GM19238 (cell line): ENCODE results near the gene PRR12.
A peak's percentile ranks its signal among the peaks of the same experiment; 100 is the strongest.

Source experiments
- DNase-seq: peaks from one replicate; pipeline ENCODE4 v3.0.0; 2011; ENCODE audit warnings: low spot score; ENCODE audit not compliant: insufficient read length

PRR12 gene

GRCh38 chr19:49592486-49593232, 1.7 kb downstream of the PRR12 start:
- DNase-seq = no peak

DNA sequence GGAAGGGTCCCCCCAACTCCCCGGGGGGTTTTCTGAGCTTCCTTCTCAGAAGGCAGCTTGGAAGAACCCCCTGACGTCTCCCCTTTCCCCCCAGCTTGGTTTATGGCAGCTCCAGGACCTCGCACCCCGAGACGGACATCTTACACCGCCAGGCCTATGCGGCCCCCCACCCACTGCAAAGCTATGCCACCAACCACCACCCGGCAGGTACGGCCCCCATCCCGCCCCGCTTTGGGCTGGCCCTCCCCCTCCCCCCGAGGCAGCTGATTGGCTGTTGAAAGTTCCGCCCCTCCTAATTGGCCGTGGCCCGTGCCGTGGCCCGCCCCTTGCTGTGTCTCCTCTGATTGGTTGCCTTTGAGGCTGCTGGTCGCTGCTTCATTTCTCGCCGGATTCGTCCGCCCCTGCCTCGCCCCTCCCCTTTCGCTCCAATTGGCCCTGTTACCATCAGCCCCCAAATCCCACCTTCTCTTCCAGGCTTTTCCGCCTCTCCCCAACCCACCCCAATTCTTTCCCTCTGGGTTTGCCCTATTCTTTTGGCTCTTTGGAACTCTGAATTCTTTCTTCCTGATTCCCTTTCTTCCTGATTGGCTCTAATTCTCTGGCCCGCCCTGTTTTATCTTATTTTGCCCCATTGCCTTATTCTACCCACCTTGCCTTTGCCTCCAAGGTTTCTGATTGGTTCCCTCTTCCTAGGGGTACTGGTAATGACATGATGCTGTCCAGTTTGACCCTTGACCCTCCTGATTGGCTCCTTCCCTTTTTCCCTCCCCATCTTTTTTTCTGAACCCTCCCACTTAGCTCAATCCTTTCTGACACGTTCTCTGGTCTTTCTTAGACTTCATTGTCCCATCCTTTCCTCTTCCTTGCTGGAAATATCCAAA, 2.5 kb downstream of the PRR12 start:
- DNase-seq = peak; percentile 100

DNA sequence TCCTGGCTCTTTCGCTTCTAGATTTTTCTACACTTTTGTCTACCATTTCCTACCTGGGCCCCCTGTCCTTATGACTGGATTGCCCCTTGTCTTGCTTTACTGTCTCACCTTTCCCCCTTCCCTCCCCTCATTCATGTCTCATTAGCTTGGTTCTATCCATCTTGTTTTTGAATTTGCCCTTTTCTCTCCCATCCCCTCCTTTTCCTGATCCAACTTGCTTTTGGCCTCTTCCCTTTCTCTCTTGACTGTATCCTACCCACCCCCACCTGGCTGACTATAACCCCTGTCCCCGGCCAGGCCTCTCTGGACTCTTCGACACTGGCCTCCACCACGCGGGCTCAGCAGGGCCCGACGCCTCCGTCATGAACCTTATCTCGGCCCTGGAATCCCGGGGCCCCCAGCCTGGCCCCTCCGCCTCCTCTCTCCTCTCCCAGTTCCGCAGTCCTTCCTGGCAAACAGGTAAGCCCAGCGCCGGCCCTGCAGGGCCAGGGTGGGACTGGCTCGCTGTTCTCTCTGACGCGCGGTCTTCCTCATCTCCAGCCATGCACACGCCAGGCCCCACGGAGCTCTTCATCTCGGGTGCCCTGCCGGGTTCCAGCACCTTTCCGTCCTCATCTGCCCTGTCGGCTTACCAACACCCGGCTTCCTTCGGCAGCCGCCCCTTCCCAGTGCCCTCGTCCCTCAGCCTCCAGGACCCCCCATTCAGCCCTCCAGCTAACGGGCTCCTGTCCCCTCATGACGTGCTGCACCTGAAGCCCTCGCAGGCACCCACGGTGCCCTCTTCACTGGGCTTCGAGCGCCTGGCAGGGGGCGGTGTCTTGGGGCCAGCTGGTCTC, 3.4 kb downstream of the PRR12 start:
- DNase-seq = no peak

DNA sequence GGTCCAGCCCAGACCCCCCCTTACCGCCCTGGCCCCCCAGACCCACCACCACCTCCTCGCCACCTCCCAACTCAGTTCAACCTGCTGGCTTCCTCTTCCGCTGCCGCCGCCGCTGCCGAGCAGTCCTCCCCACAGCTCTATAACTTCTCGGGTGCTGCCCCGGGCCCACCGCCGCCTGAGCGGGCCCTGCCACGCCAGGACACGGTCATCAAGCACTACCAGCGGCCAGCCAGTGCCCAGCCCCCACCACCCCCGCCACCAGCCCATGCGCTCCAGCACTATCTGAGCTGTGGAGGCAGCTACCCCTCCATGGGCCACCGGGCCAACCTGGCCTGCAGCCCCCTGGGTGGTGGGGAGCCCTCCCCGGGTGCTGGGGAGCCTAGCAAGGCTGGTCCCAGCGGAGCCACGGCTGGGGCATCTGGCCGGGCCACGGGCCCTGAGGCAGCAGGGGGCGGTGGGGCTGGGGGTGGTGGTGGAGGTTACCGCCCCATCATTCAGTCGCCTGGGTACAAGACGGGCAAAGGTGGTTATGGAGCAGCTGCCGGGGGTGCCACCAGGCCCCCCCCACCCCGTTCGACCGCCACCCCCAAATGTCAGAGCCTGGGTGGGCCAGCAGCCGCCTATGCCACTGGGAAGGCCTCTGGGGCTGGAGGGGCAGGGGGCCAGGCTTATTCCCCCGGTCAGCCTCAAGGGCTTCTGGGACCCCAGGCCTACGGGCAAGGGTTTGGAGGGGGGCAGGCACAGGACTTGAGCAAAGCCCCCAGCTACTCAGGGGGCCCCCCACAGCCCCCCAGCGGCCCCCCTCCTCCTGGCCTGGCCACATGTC, 4.2 kb downstream of the PRR12 start:
- no peak for DNase-seq

- no peak for DNase-seq
These were observed 4.9 kb downstream of the PRR12 start for GRCh38 chr19:49595819-49596404.

GRCh38 chr19:49596407-49596806, 5.4 kb downstream of the PRR12 start:
- no peak for DNase-seq

- no peak for DNase-seq
These were observed 6.1 kb downstream of the PRR12 start for GRCh38 chr19:49596954-49597702.

DNA sequence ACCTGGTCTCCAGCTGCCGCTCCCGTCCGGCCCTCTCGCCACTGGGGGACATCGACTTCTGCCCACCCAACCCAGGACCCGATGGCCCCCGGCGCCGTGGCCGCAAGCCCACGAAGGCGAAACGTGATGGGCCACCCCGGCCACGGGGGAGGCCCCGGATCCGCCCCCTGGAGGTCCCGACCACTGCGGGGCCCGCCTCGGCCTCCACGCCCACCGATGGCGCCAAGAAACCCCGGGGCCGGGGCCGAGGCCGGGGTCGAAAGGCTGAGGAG, 6.7 kb downstream of the PRR12 start:
- no peak for DNase-seq

DNA sequence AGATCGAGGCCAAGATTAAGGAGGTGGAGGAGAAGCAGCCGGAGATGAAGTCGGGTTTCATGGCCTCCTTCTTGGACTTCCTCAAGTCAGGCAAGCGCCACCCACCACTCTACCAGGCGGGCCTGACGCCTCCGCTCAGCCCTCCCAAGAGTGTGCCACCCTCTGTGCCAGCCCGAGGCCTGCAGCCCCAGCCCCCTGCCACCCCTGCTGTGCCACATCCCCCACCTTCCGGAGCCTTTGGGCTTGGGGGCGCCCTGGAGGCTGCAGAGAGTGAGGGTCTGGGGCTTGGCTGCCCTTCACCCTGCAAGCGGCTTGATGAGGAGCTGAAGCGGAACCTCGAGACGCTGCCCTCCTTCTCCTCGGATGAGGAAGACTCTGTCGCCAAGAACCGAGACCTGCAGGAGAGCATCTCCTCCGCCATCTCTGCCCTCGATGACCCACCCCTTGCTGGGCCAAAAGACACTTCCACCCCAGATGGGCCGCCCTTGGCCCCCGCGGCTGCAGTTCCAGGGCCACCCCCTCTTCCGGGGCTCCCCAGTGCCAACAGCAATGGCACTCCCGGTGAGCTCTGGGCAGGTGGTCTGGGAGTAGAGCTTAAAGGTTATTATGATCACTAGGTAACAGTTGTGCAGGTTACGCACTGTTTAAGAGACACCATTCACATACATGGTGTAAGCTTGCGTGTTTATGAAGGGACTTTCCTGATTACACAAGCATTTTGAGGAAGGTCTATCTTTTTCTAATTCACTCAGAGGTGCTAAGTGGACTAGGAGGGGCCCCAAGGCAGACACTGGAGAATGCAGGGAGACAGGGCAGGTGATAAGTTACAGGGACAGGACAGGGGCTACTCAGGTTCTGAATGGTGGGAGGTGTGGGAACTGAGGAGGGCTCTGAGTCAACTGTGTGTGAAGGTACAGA, 8.7 kb downstream of the PRR12 start:
- no peak for DNase-seq

DNA sequence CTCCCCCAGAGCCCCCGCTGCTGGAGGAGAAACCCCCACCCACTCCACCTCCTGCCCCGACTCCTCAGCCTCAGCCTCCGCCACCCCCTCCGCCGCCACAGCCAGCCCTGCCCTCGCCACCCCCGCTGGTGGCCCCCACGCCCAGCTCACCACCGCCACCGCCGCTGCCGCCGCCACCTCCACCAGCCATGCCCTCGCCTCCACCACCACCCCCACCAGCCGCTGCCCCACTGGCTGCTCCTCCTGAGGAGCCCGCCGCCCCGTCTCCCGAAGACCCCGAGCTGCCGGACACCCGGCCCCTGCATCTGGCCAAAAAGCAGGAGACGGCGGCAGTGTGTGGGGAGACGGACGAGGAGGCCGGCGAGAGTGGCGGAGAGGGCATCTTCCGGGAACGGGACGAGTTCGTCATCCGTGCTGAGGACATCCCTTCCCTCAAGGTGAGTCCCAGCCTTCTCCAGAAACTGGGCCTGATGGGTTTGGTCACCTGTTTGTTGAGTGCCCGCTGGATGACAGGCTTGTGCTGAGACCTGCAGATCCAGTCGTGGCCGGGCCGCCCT, 10.6 kb downstream of the PRR12 start:
- no peak for DNase-seq

DNA sequence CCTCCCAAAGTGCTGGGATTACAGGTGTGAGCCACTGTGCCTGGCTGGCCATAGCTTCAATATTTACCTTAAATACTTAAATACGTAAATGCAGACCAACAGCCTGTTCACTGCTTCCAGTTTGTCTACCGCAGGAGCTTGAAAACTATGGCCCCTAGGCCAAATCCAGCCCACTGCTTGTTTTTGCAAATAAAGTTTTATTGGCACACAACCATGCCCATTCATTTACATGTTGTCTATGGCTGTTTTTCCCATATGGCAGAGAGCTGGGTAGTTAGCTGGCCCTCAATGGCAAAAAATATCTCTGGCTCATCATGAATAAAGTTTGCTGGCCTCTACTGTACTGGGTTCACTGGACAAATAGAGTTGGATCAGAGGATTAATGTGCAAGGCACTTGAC, 11.8 kb downstream of the PRR12 start:
- no peak for DNase-seq

GRCh38 chr19:49605605-49606004, 14.6 kb downstream of the PRR12 start:
- DNase-seq = no peak

DNA sequence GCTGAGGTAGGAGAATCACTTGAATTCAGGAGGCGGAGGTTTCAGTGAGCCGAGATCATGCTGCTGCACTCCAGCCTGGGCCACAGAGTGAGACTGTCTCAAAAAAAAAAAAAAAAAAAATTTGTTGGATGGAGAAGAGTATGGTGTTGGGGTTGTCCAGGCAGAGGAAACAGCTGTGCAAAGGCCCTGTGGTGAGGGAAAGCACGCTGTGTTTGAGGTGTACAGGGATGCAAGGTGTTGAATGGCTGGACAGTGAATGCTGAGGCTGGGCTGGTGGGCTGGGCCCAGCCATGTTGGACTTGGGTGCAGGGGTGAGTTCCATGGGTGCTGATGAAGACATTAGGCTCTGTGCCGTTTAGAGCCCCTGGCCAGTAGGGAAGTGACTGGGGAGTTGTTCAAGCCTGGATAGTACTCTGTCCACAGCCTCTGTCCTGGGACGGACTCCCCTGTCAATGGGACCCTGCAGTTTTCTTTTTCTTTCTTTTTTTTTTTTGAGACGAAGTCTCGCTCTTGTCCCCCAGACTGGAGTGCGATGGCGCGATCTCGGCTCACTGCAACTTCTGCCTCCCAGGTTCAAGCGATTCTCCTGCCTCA, 18.6 kb downstream of the PRR12 start:
- no peak for DNase-seq

- no peak for DNase-seq
These were observed 22.4 kb downstream of the PRR12 start for GRCh38 chr19:49613374-49613773.

DNA sequence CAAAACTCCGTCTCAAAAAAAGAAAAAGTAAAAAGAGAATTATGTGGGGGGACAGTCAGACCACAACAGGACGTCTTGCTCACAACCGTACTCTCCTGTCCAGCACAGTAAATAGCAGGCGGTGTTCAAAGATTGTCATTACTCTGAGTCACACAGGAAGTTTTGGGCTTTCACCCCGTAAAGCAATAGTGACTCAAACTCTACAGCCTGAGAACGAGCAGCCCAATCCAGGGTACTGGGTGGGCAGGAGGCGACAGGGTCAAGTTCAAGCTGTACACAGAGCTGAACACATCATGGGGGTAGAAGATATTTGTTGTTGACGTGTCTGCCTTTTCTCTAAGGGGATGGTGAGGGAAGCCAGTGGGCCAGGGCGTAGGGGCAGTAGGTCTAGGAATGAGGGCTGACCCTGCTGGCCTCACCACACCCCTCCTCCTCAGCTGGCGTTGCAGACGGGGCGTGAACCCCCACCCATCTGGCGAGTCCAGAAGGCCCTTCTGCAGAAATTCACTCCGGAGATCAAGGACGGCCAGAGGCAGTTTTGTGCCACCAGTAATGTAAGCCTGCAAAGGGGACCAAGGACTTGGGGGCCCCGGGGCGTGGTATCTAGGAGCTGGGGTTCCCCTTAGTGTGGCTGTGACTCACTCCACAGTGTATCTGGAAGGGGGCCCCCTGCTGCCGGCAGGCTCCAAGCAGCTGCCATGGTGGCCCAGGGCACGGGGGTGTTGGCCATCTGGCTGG, 23.3 kb downstream of the PRR12 start:
- DNase-seq = no peak

- DNase-seq = no peak
These were observed 24.9 kb downstream of the PRR12 start for GRCh38 chr19:49615861-49616260.

DNA sequence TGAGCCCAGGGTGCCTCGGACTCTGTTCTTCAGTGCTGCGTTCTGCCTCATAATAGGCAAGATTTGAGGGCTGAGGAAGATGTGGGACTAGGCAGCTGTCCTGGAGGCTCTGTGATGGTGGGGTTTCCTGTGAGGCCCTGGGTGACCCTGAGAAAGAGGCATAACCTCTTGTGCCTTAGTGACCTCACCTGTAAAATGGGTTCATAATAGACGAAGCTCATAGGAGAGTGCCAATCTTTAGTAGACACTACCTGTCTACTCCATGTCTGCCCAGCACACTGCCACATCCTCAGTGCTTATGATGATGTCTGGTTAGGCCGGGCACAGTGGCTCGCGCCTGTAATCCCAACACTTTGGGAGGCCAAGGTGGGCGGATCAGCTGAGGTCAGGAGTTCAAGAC, 25.6 kb downstream of the PRR12 start:
- no peak for DNase-seq

DNA sequence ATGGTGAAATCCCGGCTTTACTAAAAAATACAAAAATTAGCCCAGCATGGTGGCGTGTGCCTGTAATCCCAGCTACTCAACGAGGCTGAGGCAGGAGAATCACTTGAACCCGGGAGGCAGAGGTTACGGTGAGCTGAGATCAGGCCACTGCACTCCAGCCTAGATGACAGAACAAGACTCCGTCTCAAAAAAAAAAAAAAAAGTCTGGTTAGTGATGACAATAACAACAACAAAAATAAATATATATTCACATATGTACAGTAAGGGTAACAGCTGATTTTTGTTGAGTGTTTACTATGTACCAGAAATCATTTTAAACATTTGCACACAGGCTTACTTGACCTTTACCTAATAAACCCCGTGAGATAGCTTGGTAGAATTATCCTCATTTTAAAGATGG, 26.0 kb downstream of the PRR12 start:
- DNase-seq = no peak
